HL-60 (cell line): ENCODE measurements around the gene SPAG8.

Source experiments
- DNase-seq, 2 experiments: peaks; one replicate each; pipeline ENCODE4 v3.0.0-alpha.2; 2010 to 2020; ENCODE audit warnings: low read depth in 1 of 2, low spot score in 1 of 2
- H3K27ac ChIP-seq: fragments of 250-450 bp; sonication (Bioruptor Pico); replicated peaks from 2 replicates; pipeline ENCODE4 v1.5.1; 2020; ENCODE audit warnings: mild to moderate bottlenecking, moderate library complexity
- H3K27me3 ChIP-seq: fragments of 250-450 bp; sonication (Bioruptor Pico); 2 replicates; pipeline ENCODE4 v1.5.1; 2021; ENCODE audit warnings: mild to moderate bottlenecking, moderate library complexity; ENCODE audit not compliant: insufficient read depth, poor library complexity, severe bottlenecking
- H3K4me3 ChIP-seq: replicated peaks from 2 replicates; pipeline ENCODE4 v1.5.1; 2011; ENCODE audit warnings: mild to moderate bottlenecking, control low read depth, low read length; ENCODE audit not compliant: insufficient read depth
- GABPA ChIP-seq: IDR thresholded peaks from 2 replicates; pipeline ENCODE4 v1.6.1; 2012; ENCODE audit warnings: low read depth
- POLR2AphosphoS5 ChIP-seq: IDR thresholded peaks from 2 replicates; pipeline ENCODE4 v1.6.1; 2012; ENCODE audit warnings: low read depth
- SPI1 ChIP-seq: IDR thresholded peaks from 2 replicates; pipeline ENCODE4 v1.6.1; 2012; ENCODE audit warnings: low read depth, mild to moderate bottlenecking, borderline replicate concordance
- TF ChIP-seq, protein P1 (sequence below): IDR thresholded peaks from one replicate; pipeline ENCODE4 v1.5.1; 2011; ENCODE audit warnings: low read length, control low read depth, inconsistent platforms; ENCODE audit not compliant: insufficient read depth
- TF ChIP-seq, protein P2 (sequence below): IDR thresholded peaks from 2 replicates; pipeline ENCODE4 v1.6.1; 2012; ENCODE audit warnings: low read depth; ENCODE audit not compliant: insufficient replicate concordance

SPAG8 gene

DNA sequence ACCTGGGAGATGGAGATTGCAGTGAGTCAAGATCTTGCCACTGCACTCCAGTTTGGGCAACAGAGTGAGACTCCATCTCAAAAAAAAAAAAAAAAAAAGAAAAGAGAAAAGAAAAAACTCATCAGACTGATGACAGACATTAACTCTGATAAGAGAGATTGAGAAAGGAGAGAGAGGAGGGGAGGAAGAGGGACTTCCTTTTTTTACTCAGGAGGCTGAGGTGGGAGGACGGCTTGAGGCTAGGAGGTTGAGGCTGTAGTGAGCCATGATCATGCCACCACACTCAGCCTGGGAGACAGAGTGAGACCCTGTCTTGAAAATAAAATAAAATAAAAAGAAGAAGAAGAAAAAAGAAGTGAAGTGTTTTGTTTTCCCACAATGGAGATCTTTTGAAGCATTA lies 48.3 kb downstream of the SPAG8 start:
- no peak for DNase-seq
- H3K27ac ChIP-seq, result no peak overlapping the region
- no peak overlapping the region for H3K4me3 ChIP-seq
- H3K27me3 ChIP-seq, result no peaks in the 10 kb centered on the region
- TF ChIP-seq, protein P1, sequence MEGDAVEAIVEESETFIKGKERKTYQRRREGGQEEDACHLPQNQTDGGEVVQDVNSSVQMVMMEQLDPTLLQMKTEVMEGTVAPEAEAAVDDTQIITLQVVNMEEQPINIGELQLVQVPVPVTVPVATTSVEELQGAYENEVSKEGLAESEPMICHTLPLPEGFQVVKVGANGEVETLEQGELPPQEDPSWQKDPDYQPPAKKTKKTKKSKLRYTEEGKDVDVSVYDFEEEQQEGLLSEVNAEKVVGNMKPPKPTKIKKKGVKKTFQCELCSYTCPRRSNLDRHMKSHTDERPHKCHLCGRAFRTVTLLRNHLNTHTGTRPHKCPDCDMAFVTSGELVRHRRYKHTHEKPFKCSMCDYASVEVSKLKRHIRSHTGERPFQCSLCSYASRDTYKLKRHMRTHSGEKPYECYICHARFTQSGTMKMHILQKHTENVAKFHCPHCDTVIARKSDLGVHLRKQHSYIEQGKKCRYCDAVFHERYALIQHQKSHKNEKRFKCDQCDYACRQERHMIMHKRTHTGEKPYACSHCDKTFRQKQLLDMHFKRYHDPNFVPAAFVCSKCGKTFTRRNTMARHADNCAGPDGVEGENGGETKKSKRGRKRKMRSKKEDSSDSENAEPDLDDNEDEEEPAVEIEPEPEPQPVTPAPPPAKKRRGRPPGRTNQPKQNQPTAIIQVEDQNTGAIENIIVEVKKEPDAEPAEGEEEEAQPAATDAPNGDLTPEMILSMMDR, result no peak
- TF ChIP-seq, protein P2, sequence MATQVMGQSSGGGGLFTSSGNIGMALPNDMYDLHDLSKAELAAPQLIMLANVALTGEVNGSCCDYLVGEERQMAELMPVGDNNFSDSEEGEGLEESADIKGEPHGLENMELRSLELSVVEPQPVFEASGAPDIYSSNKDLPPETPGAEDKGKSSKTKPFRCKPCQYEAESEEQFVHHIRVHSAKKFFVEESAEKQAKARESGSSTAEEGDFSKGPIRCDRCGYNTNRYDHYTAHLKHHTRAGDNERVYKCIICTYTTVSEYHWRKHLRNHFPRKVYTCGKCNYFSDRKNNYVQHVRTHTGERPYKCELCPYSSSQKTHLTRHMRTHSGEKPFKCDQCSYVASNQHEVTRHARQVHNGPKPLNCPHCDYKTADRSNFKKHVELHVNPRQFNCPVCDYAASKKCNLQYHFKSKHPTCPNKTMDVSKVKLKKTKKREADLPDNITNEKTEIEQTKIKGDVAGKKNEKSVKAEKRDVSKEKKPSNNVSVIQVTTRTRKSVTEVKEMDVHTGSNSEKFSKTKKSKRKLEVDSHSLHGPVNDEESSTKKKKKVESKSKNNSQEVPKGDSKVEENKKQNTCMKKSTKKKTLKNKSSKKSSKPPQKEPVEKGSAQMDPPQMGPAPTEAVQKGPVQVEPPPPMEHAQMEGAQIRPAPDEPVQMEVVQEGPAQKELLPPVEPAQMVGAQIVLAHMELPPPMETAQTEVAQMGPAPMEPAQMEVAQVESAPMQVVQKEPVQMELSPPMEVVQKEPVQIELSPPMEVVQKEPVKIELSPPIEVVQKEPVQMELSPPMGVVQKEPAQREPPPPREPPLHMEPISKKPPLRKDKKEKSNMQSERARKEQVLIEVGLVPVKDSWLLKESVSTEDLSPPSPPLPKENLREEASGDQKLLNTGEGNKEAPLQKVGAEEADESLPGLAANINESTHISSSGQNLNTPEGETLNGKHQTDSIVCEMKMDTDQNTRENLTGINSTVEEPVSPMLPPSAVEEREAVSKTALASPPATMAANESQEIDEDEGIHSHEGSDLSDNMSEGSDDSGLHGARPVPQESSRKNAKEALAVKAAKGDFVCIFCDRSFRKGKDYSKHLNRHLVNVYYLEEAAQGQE, result no peak
- TF ChIP-seq GABPA (no peak), SPI1 (peak; percentile 55; the same call in 1 of the 2 replicates), POLR2AphosphoS5 (no peak)

DNA sequence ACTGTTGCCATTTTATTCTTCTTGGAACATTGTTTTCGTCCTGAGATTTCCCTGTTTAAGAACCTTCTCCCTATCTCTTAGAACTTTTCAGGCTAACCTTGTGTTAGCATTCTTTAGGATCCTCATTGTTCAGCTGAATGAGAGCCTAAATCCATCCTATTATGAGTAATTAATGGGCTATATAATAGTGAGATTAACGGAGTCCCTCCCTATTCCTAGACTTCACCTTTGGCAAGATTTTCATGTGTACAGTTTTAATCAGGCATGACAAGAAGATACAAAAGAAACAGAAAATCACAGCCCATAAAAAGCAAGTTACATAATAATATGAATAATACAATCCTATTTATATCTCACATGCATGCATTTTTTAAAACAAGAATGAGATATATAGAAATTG lies 48.9 kb downstream of the SPAG8 start:
- TF ChIP-seq POLR2AphosphoS5, result no peak
- no peak for TF ChIP-seq SPI1
- TF ChIP-seq, protein P1, result no peak
- TF ChIP-seq, protein P2, result no peak
- no peak for TF ChIP-seq GABPA

DNA sequence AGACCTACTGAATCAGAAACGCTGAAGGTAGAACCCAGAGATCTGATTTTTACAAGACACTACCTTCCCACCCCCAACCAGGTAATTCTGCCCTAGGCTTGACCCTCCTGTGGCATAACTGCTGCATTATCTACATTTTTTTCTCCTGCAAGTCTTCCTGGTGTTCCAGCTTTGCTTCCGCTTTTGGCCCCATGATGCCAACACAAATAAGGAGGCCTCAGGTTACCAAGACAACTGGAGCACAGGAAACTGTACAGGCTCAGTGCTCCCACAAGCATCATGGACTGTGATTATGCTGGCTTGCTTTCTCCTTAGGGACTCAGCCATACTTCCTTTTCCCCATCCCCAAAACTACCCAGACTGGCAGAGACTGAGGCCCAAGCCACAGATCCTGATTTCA lies 51.4 kb downstream of the SPAG8 start:
- H3K27ac ChIP-seq, result no peak overlapping the region
- TF ChIP-seq POLR2AphosphoS5, result no peak
- no peak for TF ChIP-seq SPI1
- no peak for TF ChIP-seq GABPA
- TF ChIP-seq, protein P2, result no peak
- TF ChIP-seq, protein P1, result no peak
- no peaks in the 10 kb centered on the region for H3K27me3 ChIP-seq
- DNase-seq, result no peak
- no peak overlapping the region for H3K4me3 ChIP-seq

More for the DNA sequence above, 48.9 kb downstream of the SPAG8 start:
- H3K4me3 ChIP-seq, result no peak overlapping the region
- H3K27ac ChIP-seq, result no peak overlapping the region
- no peak for DNase-seq
- no peaks in the 10 kb centered on the region for H3K27me3 ChIP-seq
